GM21447 (cell line): ENCODE data around the gene MRTFA.

Source experiments
- ATAC-seq: cut with Tn5 transposase; IDR thresholded peaks from one replicate; pipeline ENCODE4 v1.9.1; 2021; ENCODE audit not compliant: unreplicated experiment

The MRTFA gene

DNA sequence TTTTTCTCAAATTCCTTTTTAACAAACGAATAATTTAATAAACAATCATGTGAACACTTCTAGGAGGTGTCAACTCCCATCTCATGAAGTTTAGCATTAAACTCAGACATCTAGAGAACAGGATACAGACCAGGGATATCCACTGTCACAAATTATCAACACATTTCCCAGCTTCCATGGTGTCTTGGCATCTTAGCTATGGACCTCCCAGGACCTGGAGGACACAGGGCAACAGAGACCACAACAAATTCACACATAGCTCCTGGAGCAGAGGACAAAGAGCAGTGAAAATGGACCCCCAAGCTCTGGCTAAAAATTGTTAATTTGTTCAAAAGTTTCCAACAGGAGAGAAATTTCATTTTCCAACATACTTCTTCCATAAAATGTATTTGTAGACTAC, 163.9 kb downstream of the MRTFA start:
- ATAC-seq: no peak

DNA sequence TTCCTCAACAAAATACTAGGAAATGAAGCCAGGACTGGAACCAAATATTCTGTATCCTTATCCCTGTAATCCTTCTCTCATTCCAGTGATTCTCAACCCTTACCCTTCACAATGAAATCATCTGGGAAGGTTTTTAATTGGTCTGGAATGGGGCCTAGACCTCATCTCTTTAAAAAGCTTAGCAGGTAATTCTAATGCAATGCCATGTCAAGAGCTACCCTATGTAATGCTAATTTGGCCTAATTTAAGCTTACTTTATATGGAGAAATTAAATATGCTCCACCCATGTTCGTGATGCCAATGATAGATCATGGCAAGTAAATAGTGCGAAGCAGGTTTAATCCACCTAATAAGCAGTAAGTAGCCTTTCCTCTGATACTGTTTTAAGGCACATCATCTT, 164.5 kb downstream of the MRTFA start:
- ATAC-seq: no peak

DNA sequence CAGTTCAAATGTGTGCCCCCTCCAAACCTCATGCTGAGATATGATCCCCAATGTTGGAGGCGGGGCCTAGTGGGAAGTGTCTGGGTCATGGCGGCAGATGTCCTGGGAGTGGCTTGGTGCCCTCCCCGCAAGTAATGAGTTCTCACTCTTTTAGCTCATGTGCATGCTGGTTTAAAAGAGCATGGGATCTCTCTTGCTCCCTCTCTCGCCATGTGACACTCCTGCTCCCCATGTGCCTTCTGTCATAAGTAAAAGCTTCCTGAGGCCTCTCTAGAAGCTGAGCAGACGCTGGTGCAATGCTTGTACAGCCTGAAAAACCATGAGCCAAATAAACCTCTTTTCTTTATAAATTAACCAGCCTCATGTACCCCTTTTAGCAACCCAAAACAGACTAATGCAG, 167.3 kb downstream of the MRTFA start:
- no peak for ATAC-seq

DNA sequence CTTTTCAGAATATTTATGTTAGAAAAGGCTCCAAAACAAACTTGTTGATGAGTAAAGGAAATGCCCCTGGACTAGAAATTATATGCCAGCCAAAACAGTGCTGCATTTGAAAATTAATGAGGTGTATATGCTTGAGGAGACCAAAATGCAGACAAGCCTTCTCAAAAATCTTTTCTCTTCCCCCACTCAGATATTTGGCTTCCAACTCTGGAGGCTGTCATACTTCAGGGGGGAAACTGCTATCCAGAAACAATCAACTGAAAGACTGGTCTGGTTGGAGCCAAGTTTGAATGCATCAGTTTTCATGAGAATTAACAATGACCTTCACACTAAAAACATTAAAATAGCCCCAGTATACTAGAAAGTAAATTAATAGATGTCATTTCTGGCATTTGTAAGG, 167.9 kb downstream of the MRTFA start:
- ATAC-seq: no peak

DNA sequence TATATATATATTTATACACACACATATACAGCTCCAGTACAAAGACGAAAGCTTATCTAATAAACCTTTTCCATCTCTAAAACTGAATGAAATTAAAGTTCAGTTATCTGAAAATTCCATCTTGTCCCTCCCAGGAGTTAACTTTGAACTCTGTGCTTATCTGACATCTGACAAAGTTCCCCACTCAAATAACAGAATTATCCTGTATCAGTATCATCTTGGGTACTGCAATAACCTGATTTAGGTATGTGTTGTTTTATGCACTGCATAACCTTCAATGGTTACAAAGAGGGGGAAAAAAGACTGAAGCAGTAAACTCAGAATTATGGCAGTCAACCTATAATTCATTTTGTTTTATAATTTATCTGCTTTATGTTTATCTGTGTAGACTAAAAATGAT, 169.5 kb downstream of the MRTFA start:
- no peak for ATAC-seq

DNA sequence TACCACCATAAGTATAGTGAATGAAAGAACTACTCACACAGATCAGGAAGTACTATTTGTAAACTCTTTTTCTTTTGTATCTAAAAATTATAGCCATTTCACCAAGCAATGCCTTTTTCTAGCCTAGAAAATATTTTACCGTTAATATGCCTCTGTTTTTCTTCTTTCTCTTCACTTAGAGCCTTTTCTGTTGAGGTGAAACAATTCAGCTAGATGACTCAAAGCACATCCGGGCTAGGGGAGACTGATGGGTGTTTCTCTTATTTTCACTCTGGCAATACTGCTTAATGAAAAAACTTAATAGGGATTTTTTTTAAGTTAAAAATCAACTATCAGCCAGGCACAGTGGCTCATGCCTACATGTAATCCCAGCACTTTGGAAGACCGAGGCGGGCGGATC, 172.8 kb downstream of the MRTFA start:
- ATAC-seq: no peak

DNA sequence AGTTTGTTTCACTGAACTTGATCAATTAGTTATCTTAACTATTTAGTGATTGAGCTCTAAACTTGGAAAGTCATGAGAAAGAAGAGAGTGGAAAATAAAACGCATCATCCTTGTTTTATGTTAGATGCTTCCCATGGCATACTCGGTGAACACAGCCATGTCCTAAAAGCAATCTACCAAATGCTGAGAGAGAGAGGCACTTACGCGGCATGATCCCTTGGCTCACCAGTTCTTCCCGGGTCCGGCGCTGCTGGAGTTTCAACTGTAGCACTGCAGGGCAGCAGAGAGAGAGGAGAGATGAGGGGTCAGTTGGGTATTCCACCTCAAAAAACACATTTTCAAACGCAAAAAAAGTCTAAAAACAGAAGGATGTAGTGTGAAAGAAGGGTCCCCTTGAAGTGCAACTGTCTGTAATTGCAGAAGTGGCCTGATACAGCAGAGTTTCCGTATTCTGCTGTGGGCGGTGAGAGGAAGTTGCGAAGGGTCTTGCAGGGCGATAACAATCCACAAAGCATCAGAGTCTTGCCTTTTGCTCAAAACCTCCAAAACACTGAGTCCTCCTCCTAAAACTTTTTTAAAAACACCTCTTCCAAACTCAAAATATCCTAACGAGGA, 173.4 kb downstream of the MRTFA start:
- no peak for ATAC-seq

DNA sequence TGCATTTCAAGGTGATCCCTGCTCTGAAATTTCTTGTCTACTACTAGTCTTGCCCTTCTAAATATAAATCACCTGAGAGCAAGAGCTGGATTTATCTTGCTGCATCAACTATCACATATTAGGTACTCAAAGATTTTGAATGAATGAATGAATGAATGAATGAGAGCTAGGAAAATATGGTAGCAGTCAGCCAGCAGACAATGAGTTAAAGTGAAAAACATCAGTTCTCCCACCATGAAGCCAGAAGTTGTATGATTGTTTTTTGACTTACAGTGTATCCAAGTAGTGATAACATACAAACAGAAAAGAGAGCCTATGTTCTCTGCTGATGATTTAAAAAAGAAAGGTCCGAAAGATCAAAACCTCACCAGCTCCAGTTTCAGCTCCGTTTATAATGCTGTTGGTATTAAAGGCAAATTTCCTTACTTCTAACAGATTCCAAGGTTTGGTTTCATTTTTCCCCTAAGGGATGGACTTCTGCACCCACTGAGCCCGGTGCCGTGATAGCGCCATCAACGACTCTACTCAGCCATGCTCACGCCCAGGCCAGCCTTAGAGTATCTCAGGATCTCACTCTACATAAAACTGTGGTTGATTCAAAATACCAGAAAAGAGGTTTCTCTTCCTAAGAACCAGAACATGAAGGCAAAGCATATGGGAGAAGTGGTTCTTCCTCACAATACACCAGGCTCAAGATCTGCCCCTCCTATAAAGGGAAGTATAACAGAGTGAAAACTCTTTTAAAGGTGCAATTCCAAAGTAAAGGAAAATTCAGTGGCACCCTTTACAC, 174.1 kb downstream of the MRTFA start:
- no peak for ATAC-seq

DNA sequence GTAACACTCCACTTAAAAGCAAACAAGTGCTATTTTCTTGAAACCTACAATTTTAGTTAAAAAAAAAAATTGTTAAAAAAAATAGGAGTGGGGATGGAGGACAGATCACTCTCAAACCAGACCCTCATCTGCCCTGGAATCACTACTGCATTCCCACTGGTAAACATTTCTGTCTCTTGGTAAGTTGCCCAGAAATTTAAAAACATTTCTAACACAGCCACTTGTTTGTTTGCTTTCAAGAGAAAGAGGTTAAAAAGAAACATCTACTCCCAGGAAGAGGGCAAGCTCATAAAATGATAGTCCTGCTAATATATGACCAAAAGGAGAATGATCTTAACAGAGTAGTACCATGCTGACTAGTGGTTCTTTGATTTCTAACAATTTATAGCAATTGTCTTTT, 182.8 kb downstream of the MRTFA start:
- no peak for ATAC-seq

DNA sequence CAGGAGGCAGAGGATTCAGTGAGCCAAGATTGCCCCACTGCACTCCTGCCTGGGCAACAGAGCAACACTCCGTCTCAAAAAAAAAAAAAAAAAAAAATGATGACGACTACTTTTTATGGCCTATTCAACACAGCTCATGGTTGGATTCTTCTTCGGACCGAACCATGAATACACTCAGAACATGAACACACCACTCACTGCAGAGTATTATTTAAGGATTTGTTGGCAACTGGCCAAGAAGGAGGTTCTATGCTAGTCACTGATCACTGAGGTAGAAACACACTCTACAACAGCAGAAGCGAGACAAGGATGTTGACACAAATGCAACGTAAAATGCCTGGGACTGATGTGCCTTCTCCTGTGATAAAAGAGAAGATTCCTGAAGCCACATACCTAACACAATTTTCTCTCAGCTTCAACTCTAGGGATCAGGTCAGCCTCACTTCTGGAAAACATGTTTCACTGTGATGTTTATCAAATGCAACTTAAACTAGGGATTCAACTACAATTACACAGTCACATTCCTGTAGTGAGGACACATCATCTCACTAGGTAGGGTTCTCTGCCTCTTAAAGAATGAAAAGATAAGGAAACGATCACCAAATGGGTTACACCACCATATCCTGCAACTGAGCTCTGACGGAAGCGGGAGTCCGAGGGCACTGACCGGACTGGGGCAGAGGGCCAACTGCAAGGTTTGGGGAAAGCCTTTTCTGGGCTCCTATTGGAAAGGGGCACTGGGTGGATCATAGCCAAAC, 183.6 kb downstream of the MRTFA start:
- no peak for ATAC-seq

DNA sequence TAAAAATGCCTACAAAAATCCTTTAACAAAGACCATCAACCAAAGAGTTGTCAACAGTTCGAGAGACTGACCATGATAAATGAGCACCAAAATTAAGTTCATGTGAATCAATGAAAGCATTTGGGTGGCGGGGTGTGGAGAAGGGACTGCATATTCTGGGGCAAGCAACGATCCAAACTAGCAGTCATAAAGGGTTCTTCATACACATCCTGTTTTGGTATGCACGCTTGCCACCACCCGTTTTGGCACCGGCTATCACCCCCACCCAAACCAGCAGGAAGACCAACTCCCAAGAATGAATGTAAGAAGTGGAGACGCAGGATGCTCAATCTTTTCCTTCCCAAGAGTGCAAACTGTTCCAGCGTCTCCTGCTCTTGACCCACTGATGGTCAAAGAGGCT, 185.3 kb downstream of the MRTFA start:
- no peak for ATAC-seq

DNA sequence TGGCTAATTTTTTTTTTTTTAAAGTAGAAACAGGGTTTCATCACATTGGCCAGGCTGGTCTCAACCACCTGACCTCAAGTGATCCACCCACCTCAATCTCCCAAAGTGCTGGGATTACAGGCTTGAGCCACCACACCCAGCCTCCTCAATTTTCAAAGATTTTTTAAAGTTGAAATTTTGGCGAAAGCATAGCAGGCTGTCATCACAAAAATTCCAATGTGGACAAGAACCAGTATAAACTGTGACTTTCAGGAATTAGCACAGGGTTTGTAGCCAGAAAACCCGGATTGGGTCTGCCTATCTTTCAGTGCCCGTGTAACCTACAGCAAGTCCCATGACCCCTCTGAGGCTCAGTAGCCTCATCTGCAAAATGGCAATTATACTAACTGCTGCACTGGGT, 185.9 kb downstream of the MRTFA start:
- no peak for ATAC-seq

DNA sequence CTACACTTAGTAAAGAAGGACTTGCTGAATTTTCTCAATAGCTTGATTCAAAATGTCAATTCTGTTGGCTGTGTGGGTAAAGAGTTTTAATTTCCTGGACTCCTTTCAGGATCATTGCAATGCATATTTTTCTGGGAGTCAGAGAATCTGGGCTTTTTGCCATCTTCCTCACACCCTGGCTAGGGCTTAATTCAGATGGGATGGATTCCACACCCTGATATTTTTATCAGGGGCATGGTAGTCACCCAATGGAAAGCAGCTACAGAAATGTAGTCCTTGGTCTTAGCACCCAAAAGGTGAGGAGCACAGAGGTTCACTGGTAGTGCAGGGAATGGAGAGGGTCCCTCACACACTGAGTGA, 186.9 kb downstream of the MRTFA start:
- no peak for ATAC-seq

DNA sequence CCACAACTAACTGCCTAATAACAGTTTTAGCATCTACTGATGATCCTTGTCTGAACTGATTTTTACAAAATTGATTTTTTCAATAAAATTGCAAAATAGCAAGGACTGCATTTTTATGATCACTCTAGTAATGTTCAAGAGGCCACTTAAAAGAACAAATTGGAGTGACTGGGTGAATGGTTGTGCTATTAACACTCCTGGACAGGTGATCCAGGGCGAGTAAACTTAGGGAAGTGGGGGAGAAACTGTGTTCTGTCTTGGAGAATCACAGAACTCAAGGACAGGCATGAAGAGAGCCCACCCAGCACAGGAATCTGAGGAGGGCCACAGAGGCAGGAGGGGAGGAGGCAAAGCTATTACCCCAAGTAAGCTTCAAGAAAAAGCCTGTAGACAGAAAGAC, 190.3 kb downstream of the MRTFA start:
- ATAC-seq: no peak

DNA sequence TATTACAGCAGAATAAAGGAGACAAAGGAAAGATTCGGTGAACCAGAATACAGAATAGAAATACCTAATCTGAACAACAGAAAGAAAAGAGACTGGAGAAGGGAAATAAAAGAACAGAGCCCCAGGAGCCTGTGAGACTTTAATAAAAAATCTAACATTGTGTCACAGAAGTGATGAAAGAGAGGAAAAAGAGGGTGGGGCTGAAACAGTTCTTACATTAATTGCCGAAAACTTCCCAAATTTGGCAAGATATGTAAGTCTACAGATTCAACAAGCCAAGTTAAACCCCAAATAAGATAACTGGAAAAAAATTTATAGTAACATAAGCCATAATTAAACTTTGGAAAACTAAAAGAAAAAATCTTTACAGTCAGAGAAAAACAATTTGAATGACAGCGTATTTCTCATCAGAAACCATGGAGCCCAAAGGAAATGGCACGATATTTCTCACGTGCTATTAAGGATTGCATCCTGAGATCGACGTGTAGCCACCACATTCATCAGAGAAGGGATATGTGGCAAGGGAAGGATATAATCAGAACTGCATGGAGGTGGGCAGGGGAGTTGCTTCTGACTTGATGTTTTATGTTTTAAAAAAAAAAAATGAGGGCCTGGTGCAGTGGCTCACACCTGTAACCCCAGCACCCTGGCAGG, 192.2 kb downstream of the MRTFA start:
- no peak for ATAC-seq

DNA sequence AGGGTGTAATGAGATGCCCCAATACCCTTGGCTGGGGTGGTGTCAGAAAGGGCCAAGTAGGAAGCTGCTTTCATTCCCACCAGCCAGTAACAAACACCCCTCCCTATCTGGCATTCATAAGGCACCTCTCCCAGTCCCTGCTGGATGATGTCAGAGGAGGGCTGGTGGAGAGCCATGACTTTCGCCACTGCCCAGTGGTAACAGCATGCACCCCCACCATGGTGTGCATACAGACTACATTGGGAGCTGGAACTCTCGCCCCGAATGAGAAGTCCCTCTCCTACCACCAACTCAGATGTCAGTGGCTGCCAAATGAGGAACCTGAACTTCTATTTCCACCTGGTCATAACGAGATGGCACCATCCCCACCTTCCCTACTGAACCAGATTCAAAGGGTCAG, 192.8 kb downstream of the MRTFA start:
- no peak for ATAC-seq

DNA sequence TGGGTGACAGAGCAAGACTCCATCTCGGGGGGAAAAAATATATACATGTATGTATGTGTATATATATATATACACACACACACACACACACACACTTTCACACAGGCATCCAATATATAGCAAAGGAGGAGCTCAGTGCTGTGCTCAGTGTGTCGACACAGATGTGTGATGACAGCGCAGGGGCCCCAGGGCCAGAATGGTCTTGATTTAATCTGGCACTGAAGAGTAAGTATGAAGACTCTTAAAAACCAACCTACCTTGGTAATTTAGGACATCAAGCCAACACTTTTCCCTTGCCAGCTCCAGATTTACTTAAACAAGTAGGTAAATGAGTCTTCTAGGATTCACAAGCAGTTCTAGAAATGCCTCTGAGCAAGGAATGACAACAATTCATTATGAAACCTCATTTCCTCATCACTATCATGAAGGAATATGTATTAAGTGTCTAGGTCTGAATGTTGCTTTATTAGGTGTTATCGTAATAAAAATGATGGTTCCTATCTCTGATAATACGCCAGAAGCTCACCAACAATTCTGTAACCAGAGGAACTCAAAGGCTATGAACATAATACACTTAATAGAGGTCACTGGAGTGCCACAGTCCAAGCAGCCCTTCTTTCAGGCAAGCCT, 194.6 kb downstream of the MRTFA start:
- ATAC-seq: no peak

DNA sequence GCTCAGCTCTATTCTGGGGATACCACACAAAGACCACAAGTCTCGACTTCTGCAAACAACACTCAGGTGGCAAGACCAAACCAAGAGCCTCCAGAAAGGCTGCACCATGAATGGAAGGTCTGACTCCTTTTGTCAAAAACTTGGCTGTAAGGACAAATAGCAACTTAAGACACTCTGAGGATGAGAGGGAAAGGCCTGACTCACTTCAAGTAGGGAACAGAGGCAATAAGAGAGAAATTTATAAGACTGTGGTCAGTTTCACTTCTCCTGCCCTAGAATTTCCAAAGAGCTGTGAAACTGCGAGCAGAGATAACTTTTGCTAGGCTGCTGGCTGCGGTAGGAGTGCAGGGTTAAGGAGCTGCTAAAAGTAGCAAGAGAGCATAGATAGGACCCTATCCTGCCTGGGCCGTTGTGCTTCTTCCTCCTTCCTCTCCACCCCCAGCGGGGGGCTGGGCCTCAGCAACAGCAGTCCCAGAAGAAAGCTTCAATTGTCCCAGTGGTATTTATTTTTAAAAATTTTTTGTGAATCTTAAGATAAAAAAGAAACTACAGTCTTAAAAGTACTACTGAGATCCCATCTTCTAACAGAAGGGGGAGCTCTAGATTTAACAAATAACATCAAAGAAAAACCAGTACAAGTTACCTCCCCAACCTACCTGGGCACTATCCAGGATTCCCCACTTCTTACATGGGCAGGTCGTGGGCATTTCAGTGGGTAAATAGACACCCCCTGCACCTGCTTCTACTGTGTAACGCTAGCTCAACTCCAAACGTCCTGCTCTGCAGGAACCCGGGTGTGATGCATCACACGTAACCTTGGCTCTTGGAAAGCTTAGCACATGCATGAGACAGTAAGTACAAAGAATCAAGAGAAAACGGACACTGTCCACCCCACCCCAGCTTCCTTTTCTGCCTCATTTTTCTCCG, 199.8 kb downstream of the MRTFA start:
- peak; percentile 56 for ATAC-seq

DNA sequence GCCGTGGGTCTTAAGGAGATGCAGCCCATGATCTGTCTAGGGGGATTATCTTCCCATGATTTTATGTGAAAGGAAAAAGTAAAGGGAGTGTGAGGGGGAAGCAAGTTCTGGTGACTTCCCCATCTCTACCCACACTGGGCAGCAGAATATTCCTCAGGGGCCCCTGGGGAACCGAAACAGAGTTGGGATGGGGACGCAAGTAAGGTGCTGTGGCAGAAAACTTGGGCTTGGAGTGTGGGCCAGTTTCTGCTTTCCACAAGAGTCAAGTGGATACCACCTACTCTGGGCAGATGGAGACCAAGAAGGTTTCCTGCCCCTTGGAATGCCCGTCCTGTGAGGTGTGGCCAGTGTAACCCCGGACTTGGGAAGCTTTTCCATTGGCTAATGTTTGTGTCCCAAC, 201.8 kb downstream of the MRTFA start:
- ATAC-seq: no peak

DNA sequence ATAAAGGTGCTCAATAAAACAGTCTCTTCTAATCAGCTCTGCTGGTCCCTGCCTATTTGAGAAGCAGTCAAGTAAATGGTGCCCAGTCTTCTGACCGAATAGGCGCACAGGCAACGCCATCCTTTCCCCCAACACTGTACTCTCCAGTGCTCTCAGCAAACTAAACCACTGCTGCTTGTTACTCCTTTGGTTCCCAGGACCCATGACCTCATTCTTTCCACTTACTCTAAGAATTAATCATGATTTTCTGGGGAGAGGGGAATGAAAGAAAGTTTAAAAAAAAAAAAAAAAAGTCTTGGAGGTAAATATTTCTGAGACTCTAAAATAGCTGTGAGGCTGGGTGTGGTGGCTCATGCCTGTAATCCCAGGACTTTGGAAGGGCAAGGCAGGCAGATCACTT, 202.4 kb downstream of the MRTFA start:
- no peak for ATAC-seq
